ENCODE data around the gene WNT3A. TPM values are rescaled to one million over a fixed set of nuclear protein-coding genes. Genes with fewer than 3 reads are reported as not detected.

The WNT3A gene
- polyA plus RNA-seq, 3 donors, result not detected

DNA sequence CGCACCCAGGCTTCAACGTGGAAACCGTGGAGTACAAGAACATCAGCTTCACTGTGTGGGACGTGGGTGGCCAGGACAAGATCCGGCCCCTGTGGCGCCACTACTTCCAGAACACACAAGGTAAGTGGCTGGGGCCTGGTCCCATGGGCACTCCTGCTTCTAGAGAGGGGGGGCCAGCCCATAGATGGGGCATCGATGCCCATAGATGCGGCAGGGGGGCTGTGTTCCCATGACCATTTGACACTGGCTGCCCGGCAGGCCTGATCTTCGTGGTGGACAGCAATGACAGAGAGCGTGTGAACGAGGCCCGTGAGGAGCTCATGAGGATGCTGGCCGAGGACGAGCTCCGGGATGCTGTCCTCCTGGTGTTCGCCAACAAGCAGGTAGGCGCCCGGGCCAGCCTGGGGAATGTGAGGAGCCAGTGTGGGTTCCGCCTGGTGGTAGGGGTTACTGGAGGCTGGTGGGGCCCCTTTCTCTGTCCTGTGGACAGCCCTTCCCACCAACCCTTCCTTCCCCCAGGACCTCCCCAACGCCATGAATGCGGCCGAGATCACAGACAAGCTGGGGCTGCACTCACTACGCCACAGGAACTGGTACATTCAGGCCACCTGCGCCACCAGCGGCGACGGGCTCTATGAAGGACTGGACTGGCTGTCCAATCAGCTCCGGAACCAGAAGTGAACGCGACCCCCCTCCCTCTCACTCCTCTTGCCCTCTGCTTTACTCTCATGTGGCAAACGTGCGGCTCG lies 90.7 kb downstream of the WNT3A start:
- Histone ChIP-seq H3K79me2 (ENCODE audit: insufficient read depth, low read length) (peaks cover 94% of the 10 kb centered on the region), H3K36me3 (replicated peaks in 1 of 2; ENCODE audit: control insufficient read depth in 1 of 2, insufficient read depth in 2 of 2, low read length in 2 of 2) (peaks cover 43 to 79% of the 10 kb centered on the region in 2 donors), H2AFZ (ENCODE audit: insufficient read depth, low read depth, low read length, poor library complexity, severe bottlenecking) (no peak overlapping the region), H4K20me1 (ENCODE audit: insufficient read depth, low read length) (peaks cover 94% of the 10 kb centered on the region), H3K4me2 (replicated peaks; ENCODE audit: extremely low read depth, low read length, poor library complexity, severe bottlenecking) (no peak overlapping the region), H3K4me1 (ENCODE audit: control insufficient read depth in 1 of 2, insufficient read depth in 2 of 2, low read length in 2 of 2) (peaks cover 20 to 42% of the 10 kb centered on the region in 2 donors), H3K9me3 (replicated peaks in 1 of 2; ENCODE audit: control insufficient read depth in 1 of 2, insufficient read depth in 1 of 2, low read length in 2 of 2) (peaks cover 9 to 15% of the 10 kb centered on the region in 2 donors), H3K27me3 (ENCODE audit: control insufficient read depth in 2 of 2, insufficient read depth in 2 of 2, low read length in 2 of 2) (no peaks in the 10 kb centered on the region), H3K27ac (ENCODE audit: low read depth in 1 of 2, low read length in 2 of 2) (peak overlapping the region in 1 of 2 donors; percentile 63), H3K9ac (ENCODE audit: insufficient read depth, low read length, poor library complexity, severe bottlenecking) (no peak overlapping the region), H3K4me3 (replicated peaks in 1 of 3; ENCODE audit: low read depth in 2 of 3, low read length in 3 of 3) (no peak overlapping the region)
- WGBS (ENCODE audit: insufficient coverage), result 97% methylated on average over 22 of the region's 34 CpGs
- H3K36me3 Mint-ChIP-seq, result peaks cover 46 to 71% of the 10 kb centered on the region in 2 donors
- intact Hi-C loops (cut with micrococcal nuclease), result no loop called here
- peaks cover 34% of the 10 kb centered on the region for H3K4me1 Mint-ChIP-seq
- H3K4me3 Mint-ChIP-seq, result no peak overlapping the region
- peaks cover 5 to 16% (median 10%) of the 10 kb centered on the region in 7 donors for H3K9me3 Mint-ChIP-seq
- peaks cover 0 to 4% (median 3%) of the 10 kb centered on the region in 3 donors for H3K27me3 Mint-ChIP-seq (ENCODE audit: low read depth in 3 of 3)
- TF ChIP-seq, protein P1, sequence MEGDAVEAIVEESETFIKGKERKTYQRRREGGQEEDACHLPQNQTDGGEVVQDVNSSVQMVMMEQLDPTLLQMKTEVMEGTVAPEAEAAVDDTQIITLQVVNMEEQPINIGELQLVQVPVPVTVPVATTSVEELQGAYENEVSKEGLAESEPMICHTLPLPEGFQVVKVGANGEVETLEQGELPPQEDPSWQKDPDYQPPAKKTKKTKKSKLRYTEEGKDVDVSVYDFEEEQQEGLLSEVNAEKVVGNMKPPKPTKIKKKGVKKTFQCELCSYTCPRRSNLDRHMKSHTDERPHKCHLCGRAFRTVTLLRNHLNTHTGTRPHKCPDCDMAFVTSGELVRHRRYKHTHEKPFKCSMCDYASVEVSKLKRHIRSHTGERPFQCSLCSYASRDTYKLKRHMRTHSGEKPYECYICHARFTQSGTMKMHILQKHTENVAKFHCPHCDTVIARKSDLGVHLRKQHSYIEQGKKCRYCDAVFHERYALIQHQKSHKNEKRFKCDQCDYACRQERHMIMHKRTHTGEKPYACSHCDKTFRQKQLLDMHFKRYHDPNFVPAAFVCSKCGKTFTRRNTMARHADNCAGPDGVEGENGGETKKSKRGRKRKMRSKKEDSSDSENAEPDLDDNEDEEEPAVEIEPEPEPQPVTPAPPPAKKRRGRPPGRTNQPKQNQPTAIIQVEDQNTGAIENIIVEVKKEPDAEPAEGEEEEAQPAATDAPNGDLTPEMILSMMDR (IDR thresholded peaks at IDR 0.05), result no peak
- H3K27ac Mint-ChIP-seq, result peak overlapping the region in 6 of 7 donors; percentile 53 to 79 (median 58)
- peak in 1 of 3 donors; percentile 4 for DNase-seq

DNA sequence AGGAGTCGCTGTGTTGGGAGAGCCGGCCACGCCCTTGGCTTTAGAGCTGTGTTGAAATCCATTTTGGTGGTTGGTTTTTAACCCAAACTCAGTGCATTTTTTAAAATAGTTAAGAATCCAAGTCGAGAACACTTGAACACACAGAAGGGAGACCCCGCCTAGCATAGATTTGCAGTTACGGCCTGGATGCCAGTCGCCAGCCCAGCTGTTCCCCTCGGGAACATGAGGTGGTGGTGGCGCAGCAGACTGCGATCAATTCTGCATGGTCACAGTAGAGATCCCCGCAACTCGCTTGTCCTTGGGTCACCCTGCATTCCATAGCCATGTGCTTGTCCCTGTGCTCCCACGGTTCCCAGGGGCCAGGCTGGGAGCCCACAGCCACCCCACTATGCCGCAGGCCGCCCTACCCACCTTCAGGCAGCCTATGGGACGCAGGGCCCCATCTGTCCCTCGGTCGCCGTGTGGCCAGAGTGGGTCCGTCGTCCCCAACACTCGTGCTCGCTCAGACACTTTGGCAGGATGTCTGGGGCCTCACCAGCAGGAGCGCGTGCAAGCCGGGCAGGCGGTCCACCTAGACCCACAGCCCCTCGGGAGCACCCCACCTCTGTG lies 91.6 kb downstream of the WNT3A start:
- Mint-ChIP-seq H3K9me3 (peaks cover 5 to 16% (median 10%) of the 10 kb centered on the region in 7 donors), H3K27ac (peak overlapping the region in 2 of 7 donors; percentile 13 to 79), H3K36me3 (peaks cover 44 to 67% of the 10 kb centered on the region in 2 donors), H3K4me3 (no peak overlapping the region), H3K27me3 (ENCODE audit: low read depth in 3 of 3) (peaks cover 0 to 4% (median 3%) of the 10 kb centered on the region in 3 donors), H3K4me1 (peaks cover 35% of the 10 kb centered on the region)
- no peak overlapping the region for H3K27ac ChIP-seq (ENCODE audit: low read depth in 1 of 2, low read length in 2 of 2)
- H3K9me3 ChIP-seq (replicated peaks in 1 of 2; ENCODE audit: control insufficient read depth in 1 of 2, insufficient read depth in 1 of 2, low read length in 2 of 2), result peaks cover 9 to 15% of the 10 kb centered on the region in 2 donors
- H3K4me2 ChIP-seq (replicated peaks; ENCODE audit: extremely low read depth, low read length, poor library complexity, severe bottlenecking), result no peak overlapping the region
- H3K36me3 ChIP-seq (replicated peaks in 1 of 2; ENCODE audit: control insufficient read depth in 1 of 2, insufficient read depth in 2 of 2, low read length in 2 of 2), result peaks cover 41 to 70% of the 10 kb centered on the region in 2 donors
- no peaks in the 10 kb centered on the region for H3K27me3 ChIP-seq (ENCODE audit: control insufficient read depth in 2 of 2, insufficient read depth in 2 of 2, low read length in 2 of 2)
- peak in 1 of 3 donors; percentile 4 for DNase-seq
- no peak overlapping the region for H3K4me3 ChIP-seq (replicated peaks in 1 of 3; ENCODE audit: low read depth in 2 of 3, low read length in 3 of 3)
- 92% methylated on average over 26 of the region's 28 CpGs for WGBS (ENCODE audit: insufficient coverage)
- no peak overlapping the region for H2AFZ ChIP-seq (ENCODE audit: insufficient read depth, low read depth, low read length, poor library complexity, severe bottlenecking)
- intact Hi-C loops (cut with micrococcal nuclease), result no loop called here
- H3K4me1 ChIP-seq (ENCODE audit: control insufficient read depth in 1 of 2, insufficient read depth in 2 of 2, low read length in 2 of 2), result peaks cover 21 to 42% of the 10 kb centered on the region in 2 donors
- TF ChIP-seq, protein P1 (IDR thresholded peaks at IDR 0.05), result no peak
- H3K9ac ChIP-seq (ENCODE audit: insufficient read depth, low read length, poor library complexity, severe bottlenecking), result no peak overlapping the region
- peaks cover 87% of the 10 kb centered on the region for H3K79me2 ChIP-seq (ENCODE audit: insufficient read depth, low read length)
- H4K20me1 ChIP-seq (ENCODE audit: insufficient read depth, low read length), result peaks cover 85% of the 10 kb centered on the region
